WTC11 (cell line): Measurements from ENCODE around the gene FNDC3A. TPM values are rescaled to one million over a fixed set of nuclear protein-coding genes. Genes with fewer than 3 reads are reported as not detected.

Source experiments
- ATAC-seq: fragments of 200-7000 bp; cut with Tn5 transposase; 2 replicates; pipeline ENCODE4 v1.10.0; 2021; ENCODE audit warnings: mild to moderate bottlenecking, moderate library complexity
- CTCF ChIA-PET: fragments of 300-600 bp; sonication (Branson Sonifier 250); formaldehyde crosslinking; loops from one replicate; lab custom pipeline; 2021; ENCODE audit warnings: antibody characterized with exemption; lab: Charles Lee
- POLR2A ChIA-PET: fragments of 350-600 bp; sonication (Branson Sonifier 250); formaldehyde crosslinking; loops from one replicate; lab custom pipeline; 2021; ENCODE audit warnings: antibody characterized with exemption; lab: Charles Lee
- DNase-seq: peaks from one replicate; pipeline ENCODE4 v3.0.0; 2021; ENCODE audit warnings: low spot score
- H3K27ac Mint-ChIP-seq: 2 replicates; pipeline ENCODE4 v1.8.0; 2021; ENCODE audit warnings: mixed read lengths
- H3K27me3 Mint-ChIP-seq: 2 replicates; pipeline ENCODE4 v1.8.0; 2021; ENCODE audit warnings: low read depth, mild to moderate bottlenecking, moderate library complexity, mixed read lengths
- H3K36me3 Mint-ChIP-seq: 2 replicates; pipeline ENCODE4 v1.8.0; 2021; ENCODE audit warnings: mixed read lengths
- H3K4me1 Mint-ChIP-seq: 2 replicates; pipeline ENCODE4 v1.8.0; 2022; ENCODE audit warnings: mixed read lengths
- H3K4me3 Mint-ChIP-seq: 2 replicates; pipeline ENCODE4 v1.8.0; 2021; ENCODE audit warnings: mild to moderate bottlenecking, moderate library complexity, mixed read lengths
- H3K9me3 Mint-ChIP-seq: 2 replicates; pipeline ENCODE4 v1.8.0; 2021; ENCODE audit warnings: mixed read lengths
- ATF3 ChIP-seq: sonication (generic); formaldehyde crosslinking; conservative IDR thresholded peaks from 2 replicates; pipeline ENCODE4 v1.8.1; 2022; ENCODE audit warnings: mild to moderate bottlenecking, missing genetic modification reagents
- E2F4 ChIP-seq: sonication (generic); formaldehyde crosslinking; IDR thresholded peaks from 2 replicates; pipeline ENCODE4 v1.8.1; 2022; ENCODE audit warnings: low read depth, mild to moderate bottlenecking, moderate library complexity, missing genetic modification reagents, borderline replicate concordance
- ERG ChIP-seq: fragments of 250-450 bp; sonication (Bioruptor Pico); IDR thresholded peaks from 2 replicates; pipeline ENCODE4 v1.8.0; 2021; ENCODE audit warnings: mild to moderate bottlenecking
- IRF2 ChIP-seq: sonication (generic); formaldehyde crosslinking; IDR thresholded peaks from 2 replicates; pipeline ENCODE4 v1.8.0; 2022; ENCODE audit warnings: low read depth, missing genetic modification reagents, borderline replicate concordance
- MYBL2 ChIP-seq: sonication (generic); formaldehyde crosslinking; IDR thresholded peaks from 2 replicates; pipeline ENCODE4 v1.8.1; 2023; ENCODE audit warnings: mild to moderate bottlenecking, moderate library complexity, missing genetic modification reagents
- NFYB ChIP-seq: sonication (generic); formaldehyde crosslinking; conservative IDR thresholded peaks from 2 replicates; pipeline ENCODE4 v1.8.0; 2022; ENCODE audit warnings: low read depth, missing genetic modification reagents
- PRDM15 ChIP-seq: sonication (generic); formaldehyde crosslinking; IDR thresholded peaks from 2 replicates; pipeline ENCODE4 v1.8.0; 2022; ENCODE audit warnings: missing genetic modification reagents
- RELA ChIP-seq: sonication (generic); formaldehyde crosslinking; IDR thresholded peaks from 2 replicates; pipeline ENCODE4 v1.8.1; 2022; ENCODE audit warnings: missing genetic modification reagents, mild to moderate bottlenecking, borderline replicate concordance
- SMAD3 ChIP-seq: sonication (generic); formaldehyde crosslinking; IDR thresholded peaks from 2 replicates; pipeline ENCODE4 v1.8.0; 2022; ENCODE audit warnings: missing genetic modification reagents, mild to moderate bottlenecking, borderline replicate concordance
- SP1 ChIP-seq: sonication (generic); formaldehyde crosslinking; conservative IDR thresholded peaks from 2 replicates; pipeline ENCODE4 v1.8.1; 2022; ENCODE audit warnings: missing genetic modification reagents
- STAT6 ChIP-seq: sonication (generic); formaldehyde crosslinking; conservative IDR thresholded peaks from 2 replicates; pipeline ENCODE4 v1.8.1; 2023; ENCODE audit warnings: mild to moderate bottlenecking, low read depth, missing genetic modification reagents, moderate library complexity
- TP53 ChIP-seq: sonication (generic); formaldehyde crosslinking; IDR thresholded peaks from 2 replicates; pipeline ENCODE4 v1.8.1; 2023; ENCODE audit warnings: mild to moderate bottlenecking, missing genetic modification reagents
- ZMAT4 ChIP-seq: fragments of 250-450 bp; sonication (Bioruptor Pico); IDR thresholded peaks from 2 replicates; pipeline ENCODE4 v1.9.0; 2021; ENCODE audit warnings: mild to moderate bottlenecking
- ZNF121 ChIP-seq: sonication (generic); formaldehyde crosslinking; IDR thresholded peaks from 2 replicates; pipeline ENCODE4 v1.8.0; 2023; ENCODE audit warnings: missing genetic modification reagents
- ZNF263 ChIP-seq: sonication (generic); formaldehyde crosslinking; IDR thresholded peaks from 2 replicates; pipeline ENCODE4 v1.8.1; 2022; ENCODE audit warnings: low read depth, mild to moderate bottlenecking, moderate library complexity, missing genetic modification reagents
- ZNF317 ChIP-seq: sonication (generic); formaldehyde crosslinking; IDR thresholded peaks from 2 replicates; pipeline ENCODE4 v1.8.1; 2023; ENCODE audit warnings: low read depth, mild to moderate bottlenecking, moderate library complexity, missing genetic modification reagents, borderline replicate concordance
- total RNA-seq: library from RNA; stranded (reverse); gene quantifications from 3 replicates; pipeline ENCODE4 v1.2.3, GENCODE V29; 2021

The FNDC3A gene
- total RNA-seq, 1 experiment from 2014 or later = 24.8 TPM

- peaks cover 14% of the 10 kb centered on the region; the same call in 1 of the 2 replicates for H3K27me3 Mint-ChIP-seq
- no peak for TF ChIP-seq MYBL2
- no peak for TF ChIP-seq IRF2
Observed at GRCh38 chr13:49248622-49249002, 272.9 kb downstream of the FNDC3A start.

GRCh38 chr13:49251326-49251725 lies 275.6 kb downstream of the FNDC3A start:
- Mint-ChIP-seq H3K36me3 (0 out of 2 replicates have a peak, but pooled peaks cover 3% of the 10 kb centered on the region), H3K27ac (no peak overlapping the region), H3K9me3 (no peaks in the 10 kb centered on the region), H3K27me3 (peaks cover 6% of the 10 kb centered on the region; the same call in 1 of the 2 replicates), H3K4me1 (peaks cover 12% of the 10 kb centered on the region), H3K4me3 (no peak overlapping the region)
- POLR2A ChIA-PET = interaction anchor here (0.7 kb wide), 1 partner anchor 593 kb away, joined by 3 read pairs; no protein-coding TSS in a partner anchor
- ATAC-seq = no peak
- DNase-seq = no peak
- TF ChIP-seq ATF3 (no peak), ZMAT4 (CRISPR knock-in tag) (no peak), TP53 (CRISPR knock-in tag) (no peak), ZNF121 (CRISPR knock-in tag) (no peak), ZNF317 (CRISPR knock-in tag) (no peak), PRDM15 (CRISPR knock-in tag) (no peak), RELA (no peak), ZNF263 (CRISPR knock-in tag) (no peak), SMAD3 (no peak), STAT6 (CRISPR knock-in tag) (no peak), E2F4 (CRISPR knock-in tag) (no peak), ERG (CRISPR knock-in tag) (no peak), NFYB (CRISPR knock-in tag) (no peak), SP1 (CRISPR knock-in tag) (no peak)
- CTCF ChIA-PET = no interaction called here

More at GRCh38 chr13:49248622-49249002, 272.9 kb downstream of the FNDC3A start:
- peak overlapping the region; percentile 95 for H3K4me3 Mint-ChIP-seq
- POLR2A ChIA-PET = interaction anchor here (1.1 kb wide), 1 partner anchor 32 kb away, joined by 3 read pairs; no protein-coding TSS in a partner anchor
- DNase-seq (no peak), ATAC-seq (no peak)
- H3K27ac Mint-ChIP-seq = peak overlapping the region; percentile 97
- peaks cover 12% of the 10 kb centered on the region for H3K4me1 Mint-ChIP-seq
- no peaks in the 10 kb centered on the region for H3K36me3 Mint-ChIP-seq
- CTCF ChIA-PET = interaction anchor here (1.1 to 2.3 kb wide), 7 partner anchors 9 to 312 kb away, joined by 3 to 41 read pairs (median 5); no protein-coding TSS in a partner anchor
- no peaks in the 10 kb centered on the region for H3K9me3 Mint-ChIP-seq
